Measurements from ENCODE around the gene LAMP5. TPM values are rescaled to one million over a fixed set of nuclear protein-coding genes. Genes with fewer than 3 reads are reported as not detected.

LAMP5 gene
- total and polyA plus RNA-seq, 2 of the 13 experiments (the other 11 are each of a cell fraction or from before 2014, with no cell fraction given), result not detected

DNA sequence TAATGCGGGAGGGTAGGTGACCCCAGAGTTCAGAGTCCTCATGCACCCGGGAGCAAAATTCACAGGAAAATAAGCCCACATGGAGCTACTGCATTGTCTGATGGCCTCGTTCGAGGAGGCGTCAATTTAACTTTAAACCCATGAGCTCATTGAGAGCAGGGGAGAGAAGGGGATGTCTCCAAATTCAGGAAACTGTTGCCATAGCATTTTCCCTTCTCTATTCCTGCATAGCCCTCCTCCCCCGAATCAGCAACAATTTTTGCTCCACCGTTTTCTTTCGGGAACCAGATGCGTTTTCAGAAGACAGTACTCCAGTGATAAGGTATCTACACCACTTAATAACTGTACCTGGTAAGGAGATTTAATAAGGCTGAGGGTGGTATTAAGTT is 324 bp upstream of the LAMP5 start:
- no peak for DNase-seq (ENCODE audit: low spot score)
- Histone ChIP-seq H2AFZ (ENCODE audit: low read length) (no peak overlapping the region), H3K4me2 (ENCODE audit: low read depth, low read length) (no peak overlapping the region), H3K27me3 (ENCODE audit: control insufficient read depth in 1 of 2, insufficient read depth in 2 of 2, low read length in 2 of 2) (peaks cover 2 to 65% of the 10 kb centered on the region in 2 experiments; a peak in 4 of 5 replicates), H3K79me2 (ENCODE audit: insufficient read depth, low read length) (no peaks in the 10 kb centered on the region), H3K4me1 (ENCODE audit: insufficient read depth, low read length) (no peaks in the 10 kb centered on the region), H3K9ac (ENCODE audit: insufficient read depth, low read depth, low read length) (no peak overlapping the region), H3K27ac (ENCODE audit: extremely low read length, insufficient read depth, low read length) (no peak overlapping the region), H3K36me3 (replicated peaks in 1 of 2; ENCODE audit: control insufficient read depth in 1 of 2, insufficient read depth in 2 of 2, low read length in 2 of 2) (no peaks in the 10 kb centered on the region), H4K20me1 (ENCODE audit: insufficient read depth, low read length) (no peaks in the 10 kb centered on the region), H3K4me3 (replicated peaks in 1 of 3; ENCODE audit: insufficient read depth in 1 of 3, low read depth in 2 of 3, low read length in 3 of 3) (no peak overlapping the region), H3K9me3 (ENCODE audit: low read length) (no peaks in the 10 kb centered on the region)
- no peak for FAIRE-seq
- no peak; the same call in 2 of the 3 replicates for ATAC-seq
- in situ Hi-C loops (cut with HindIII; ENCODE audit: extremely low pct_ligation_motif_present, low pct_unique_long_range_greater_than_20kb), result no loop called here
- ChIA-PET POLR2A (no interaction called here), CTCF (ENCODE audit: low intra/inter-chr PET ratio, low total read pairs) (no interaction called here)
- no TSS peak for BruUV-seq (replicated peaks)
- 1% methylated on average over 9 of the region's 9 CpGs for WGBS (ENCODE audit: low lambda C conversion rate)
- TF ChIP-seq TCF7 (IDR thresholded peaks at IDR 0.05; ENCODE audit: low read depth), result no peak
- no peak for TF ChIP-seq ELK4 (CRISPR knock-in tag; IDR thresholded peaks at IDR 0.05; ENCODE audit: borderline replicate concordance)
- no peak for TF ChIP-seq ARNT2 (CRISPR knock-in tag; IDR thresholded peaks at IDR 0.05; ENCODE audit: low read depth)
- no peak for TF ChIP-seq MLLT10 (CRISPR knock-in tag; IDR thresholded peaks at IDR 0.05)
- TF ChIP-seq HNRNPLL (IDR thresholded peaks at IDR 0.05; ENCODE audit: low read depth, low read length, poor library complexity, severe bottlenecking), result no peak
- no peak for TF ChIP-seq PRPF4 (IDR thresholded peaks at IDR 0.05; ENCODE audit: low read depth, low read length, poor library complexity, severe bottlenecking)
- TF ChIP-seq ZNF891 (CRISPR knock-in tag; IDR thresholded peaks at IDR 0.05), result no peak
- no peak for TF ChIP-seq ZNF703 (CRISPR knock-in tag; IDR thresholded peaks at IDR 0.05; ENCODE audit: borderline replicate concordance)
- TF ChIP-seq ARNTL (CRISPR knock-in tag; IDR thresholded peaks at IDR 0.05), result no peak
- no peak for TF ChIP-seq TEAD3 (CRISPR knock-in tag; optimal IDR thresholded peaks at IDR 0.05; ENCODE audit: borderline replicate concordance)
- TF ChIP-seq KAT2B (IDR thresholded peaks at IDR 0.05; ENCODE audit: borderline replicate concordance, low read depth, low read length), result no peak
- no peak for TF ChIP-seq ATF3 (CRISPR knock-in tag; IDR thresholded peaks at IDR 0.05)
- no peak for TF ChIP-seq FOXP1 (IDR thresholded peaks at IDR 0.05)
- no peak for TF ChIP-seq FOXP1 (CRISPR knock-in tag; IDR thresholded peaks at IDR 0.05)
- no peak for TF ChIP-seq ZNF776 (CRISPR knock-in tag; IDR thresholded peaks at IDR 0.05)
- TF ChIP-seq ZNF484 (CRISPR knock-in tag; IDR thresholded peaks at IDR 0.05; ENCODE audit: borderline replicate concordance, low read depth), result no peak
- TF ChIP-seq EZH2 (conservative IDR thresholded peaks at IDR 0.05; ENCODE audit: low read depth, low read length), result no peak
- no peak for TF ChIP-seq ZNF747 (CRISPR knock-in tag; IDR thresholded peaks at IDR 0.05; ENCODE audit: borderline replicate concordance)
- no peak for TF ChIP-seq ZNF772 (CRISPR knock-in tag; IDR thresholded peaks at IDR 0.05)
- TF ChIP-seq TIGD3 (CRISPR knock-in tag; IDR thresholded peaks at IDR 0.05; ENCODE audit: borderline replicate concordance), result no peak
- intact Hi-C loops (cut with micrococcal nuclease; ENCODE audit: unreplicated experiment), result no loop called here
